MM.1S (cell line): ENCODE measurements around the gene TFPI2.

Source experiments
- DNase-seq: peaks from one replicate; pipeline ENCODE4 v3.0.0-alpha.2; 2015
- H2AFZ ChIP-seq: fragments of 300-600 bp; sonication (generic); 2 replicates; pipeline ENCODE4 v1.6.0; 2016; ENCODE audit warnings: antibody characterized with exemption, low read length
- H3F3A ChIP-seq: fragments of 300-600 bp; sonication (generic); 2 replicates; pipeline ENCODE4 v1.6.1; 2016; ENCODE audit warnings: mild to moderate bottlenecking, antibody characterized with exemption, low read length, moderate library complexity, mixed read lengths; ENCODE audit not compliant: insufficient read depth
- H3K27ac ChIP-seq: fragments of 300-600 bp; sonication (generic); 2 replicates; pipeline ENCODE4 v1.5.1; 2016; ENCODE audit warnings: mild to moderate bottlenecking, low read length
- H3K27me3 ChIP-seq: fragments of 300-600 bp; sonication (generic); replicated peaks from 2 replicates; pipeline ENCODE4 v1.6.0; 2016; ENCODE audit warnings: low read length; ENCODE audit not compliant: insufficient read depth
- H3K36me3 ChIP-seq: fragments of 300-600 bp; sonication (generic); replicated peaks from 2 replicates; pipeline ENCODE4 v1.6.1; 2016; ENCODE audit warnings: mild to moderate bottlenecking, low read length, mixed read lengths; ENCODE audit not compliant: insufficient read depth
- H3K4me1 ChIP-seq: fragments of 300-600 bp; sonication (generic); 2 replicates; pipeline ENCODE4 v1.6.1; 2016; ENCODE audit warnings: low read length, mixed read lengths
- H3K4me2 ChIP-seq: fragments of 300-600 bp; sonication (generic); 2 replicates; pipeline ENCODE4 v1.6.0; 2016; ENCODE audit warnings: low read depth, low read length
- H3K4me3 ChIP-seq: fragments of 300-600 bp; sonication (generic); 2 replicates; pipeline ENCODE4 v1.5.1; 2016; ENCODE audit warnings: low read length, mixed read lengths
- H3K79me2 ChIP-seq: fragments of 300-600 bp; sonication (generic); 2 replicates; pipeline ENCODE4 v1.6.1; 2016; ENCODE audit warnings: mixed run types, low read length, mixed read lengths
- H3K9ac ChIP-seq: fragments of 300-600 bp; sonication (generic); 2 replicates; pipeline ENCODE4 v1.6.1; 2016; ENCODE audit warnings: low read length, mixed read lengths
- H3K9me2 ChIP-seq: fragments of 300-600 bp; sonication (generic); replicated peaks from 2 replicates; pipeline ENCODE4 v1.6.1; 2016; ENCODE audit warnings: mild to moderate bottlenecking, low read length, mixed read lengths; ENCODE audit not compliant: insufficient read depth
- H3K9me3 ChIP-seq: fragments of 300-600 bp; sonication (generic); replicated peaks from 2 replicates; pipeline ENCODE4 v1.6.1; 2016; ENCODE audit warnings: mild to moderate bottlenecking, low read length, mixed read lengths; ENCODE audit not compliant: insufficient read depth
- H4K20me1 ChIP-seq: fragments of 300-600 bp; sonication (generic); 2 replicates; pipeline ENCODE4 v1.6.1; 2016; ENCODE audit warnings: mild to moderate bottlenecking, low read length, moderate library complexity, mixed read lengths; ENCODE audit not compliant: insufficient read depth
- EZH2 ChIP-seq: fragments of 300-600 bp; sonication (generic); optimal IDR thresholded peaks from 2 replicates; pipeline ENCODE3; 2017; ENCODE audit warnings: low read depth, mild to moderate bottlenecking, antibody characterized with exemption, low read length, mixed read lengths
- EZH2phosphoT487 ChIP-seq: fragments of 300-600 bp; sonication (generic); IDR thresholded peaks from 2 replicates; pipeline ENCODE4 v1.6.1; 2018; ENCODE audit warnings: antibody characterized with exemption, low read length
- TF ChIP-seq, protein P1 (sequence below): fragments of 300-600 bp; sonication (generic); IDR thresholded peaks from 2 replicates; pipeline ENCODE4 v1.5.1; 2016; ENCODE audit warnings: antibody characterized with exemption, low read length, mixed read lengths

Gene TFPI2

DNA sequence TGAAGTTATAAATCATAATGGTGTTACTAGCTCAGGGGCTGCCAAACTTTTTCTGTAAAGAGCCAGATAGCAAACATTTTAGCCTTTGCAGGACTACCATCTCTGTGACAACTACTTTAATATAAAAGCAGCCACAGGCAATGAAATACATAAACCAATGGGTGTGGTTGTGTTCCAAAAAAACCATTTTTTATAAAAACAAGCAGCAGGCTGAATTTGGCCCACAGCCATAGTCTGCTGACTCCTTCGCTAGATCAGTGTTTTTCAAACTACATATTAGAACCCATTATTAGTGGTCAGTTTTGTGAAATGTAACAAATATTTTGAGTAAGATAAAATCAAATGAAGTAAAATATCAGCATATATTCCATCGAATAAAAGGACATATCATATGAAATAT, 44.5 kb upstream of the TFPI2 start:
- no peak overlapping the region for H2AFZ ChIP-seq
- no peaks in the 10 kb centered on the region for H3K79me2 ChIP-seq
- no peaks in the 10 kb centered on the region for H3K9me2 ChIP-seq
- no peaks in the 10 kb centered on the region for H3K36me3 ChIP-seq
- no peaks in the 10 kb centered on the region for H3K4me1 ChIP-seq
- H3F3A ChIP-seq: no peaks in the 10 kb centered on the region
- H3K27ac ChIP-seq: no peak overlapping the region
- H3K27me3 ChIP-seq: no peaks in the 10 kb centered on the region
- no peaks in the 10 kb centered on the region for H3K9me3 ChIP-seq
- DNase-seq: no peak
- H4K20me1 ChIP-seq: no peaks in the 10 kb centered on the region
- H3K4me2 ChIP-seq: no peak overlapping the region
- no peak overlapping the region for H3K4me3 ChIP-seq
- no peak overlapping the region for H3K9ac ChIP-seq
- TF ChIP-seq, protein P1, sequence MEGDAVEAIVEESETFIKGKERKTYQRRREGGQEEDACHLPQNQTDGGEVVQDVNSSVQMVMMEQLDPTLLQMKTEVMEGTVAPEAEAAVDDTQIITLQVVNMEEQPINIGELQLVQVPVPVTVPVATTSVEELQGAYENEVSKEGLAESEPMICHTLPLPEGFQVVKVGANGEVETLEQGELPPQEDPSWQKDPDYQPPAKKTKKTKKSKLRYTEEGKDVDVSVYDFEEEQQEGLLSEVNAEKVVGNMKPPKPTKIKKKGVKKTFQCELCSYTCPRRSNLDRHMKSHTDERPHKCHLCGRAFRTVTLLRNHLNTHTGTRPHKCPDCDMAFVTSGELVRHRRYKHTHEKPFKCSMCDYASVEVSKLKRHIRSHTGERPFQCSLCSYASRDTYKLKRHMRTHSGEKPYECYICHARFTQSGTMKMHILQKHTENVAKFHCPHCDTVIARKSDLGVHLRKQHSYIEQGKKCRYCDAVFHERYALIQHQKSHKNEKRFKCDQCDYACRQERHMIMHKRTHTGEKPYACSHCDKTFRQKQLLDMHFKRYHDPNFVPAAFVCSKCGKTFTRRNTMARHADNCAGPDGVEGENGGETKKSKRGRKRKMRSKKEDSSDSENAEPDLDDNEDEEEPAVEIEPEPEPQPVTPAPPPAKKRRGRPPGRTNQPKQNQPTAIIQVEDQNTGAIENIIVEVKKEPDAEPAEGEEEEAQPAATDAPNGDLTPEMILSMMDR: no peak
- TF ChIP-seq EZH2phosphoT487: no peak
- no peak for TF ChIP-seq EZH2

DNA sequence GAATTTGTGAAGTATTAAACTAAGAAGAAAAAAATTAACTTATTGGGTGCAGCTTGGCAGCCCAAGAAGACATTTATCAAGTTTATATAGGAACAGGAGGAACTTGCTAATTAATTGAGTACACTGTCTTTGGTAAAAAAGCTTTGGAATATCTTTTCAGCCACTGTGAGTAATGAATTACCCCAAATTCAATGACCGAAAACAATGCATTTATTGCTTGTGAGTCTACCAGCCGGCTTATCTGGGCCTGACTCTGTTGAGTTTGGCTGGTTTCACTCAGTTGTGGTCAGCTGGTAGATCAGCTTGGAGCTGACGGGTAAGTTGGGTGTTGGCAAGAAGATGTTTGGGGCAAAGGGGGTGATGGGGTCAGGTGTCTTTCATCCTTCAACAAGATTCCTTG, 42.6 kb upstream of the TFPI2 start:
- Histone ChIP-seq H3F3A (no peaks in the 10 kb centered on the region), H3K9me2 (no peaks in the 10 kb centered on the region), H2AFZ (no peak overlapping the region), H4K20me1 (no peaks in the 10 kb centered on the region), H3K79me2 (no peaks in the 10 kb centered on the region), H3K36me3 (no peaks in the 10 kb centered on the region), H3K9ac (no peak overlapping the region), H3K27ac (no peak overlapping the region), H3K27me3 (no peaks in the 10 kb centered on the region), H3K4me1 (no peaks in the 10 kb centered on the region), H3K4me3 (no peak overlapping the region), H3K9me3 (no peaks in the 10 kb centered on the region), H3K4me2 (no peak overlapping the region)
- TF ChIP-seq EZH2 (no peak), EZH2phosphoT487 (no peak)
- TF ChIP-seq, protein P1: no peak
- no peak for DNase-seq

DNA sequence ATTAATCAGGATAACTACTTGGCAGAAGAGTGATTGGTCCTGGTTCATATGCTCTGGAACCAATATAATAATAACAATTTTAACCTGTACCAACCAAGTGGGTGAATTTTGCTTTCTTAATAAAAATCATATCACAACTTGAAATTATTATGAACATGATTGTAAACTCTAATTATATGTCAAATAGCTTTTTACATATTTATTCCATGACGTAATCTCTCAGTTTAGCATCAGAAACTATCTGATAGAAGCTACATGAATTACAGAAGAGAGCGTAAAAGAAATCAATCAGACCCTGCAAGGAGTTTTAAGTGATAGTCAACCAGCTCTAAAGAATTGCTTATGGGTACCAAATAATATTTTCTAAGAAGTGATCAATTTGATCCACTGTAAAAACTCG, 41.1 kb upstream of the TFPI2 start:
- H3K27me3 ChIP-seq: no peaks in the 10 kb centered on the region
- H4K20me1 ChIP-seq: no peaks in the 10 kb centered on the region
- H2AFZ ChIP-seq: no peak overlapping the region
- DNase-seq: no peak
- no peak overlapping the region for H3K27ac ChIP-seq
- H3K4me3 ChIP-seq: no peak overlapping the region
- no peak overlapping the region for H3K4me2 ChIP-seq
- H3K79me2 ChIP-seq: no peaks in the 10 kb centered on the region
- H3K9ac ChIP-seq: no peak overlapping the region
- H3K9me2 ChIP-seq: no peaks in the 10 kb centered on the region
- TF ChIP-seq EZH2phosphoT487: no peak
- TF ChIP-seq, protein P1: no peak
- TF ChIP-seq EZH2: no peak
- H3K9me3 ChIP-seq: no peaks in the 10 kb centered on the region
- H3K4me1 ChIP-seq: no peaks in the 10 kb centered on the region
- no peaks in the 10 kb centered on the region for H3K36me3 ChIP-seq
- no peaks in the 10 kb centered on the region for H3F3A ChIP-seq
